GM19467 (cell line): ENCODE results near the gene CACYBP.

ENCODE experiments used
- ATAC-seq: cut with Tn5 transposase; IDR thresholded peaks from one replicate; pipeline ENCODE4 v1.9.1; 2021; ENCODE audit warnings: mild to moderate bottlenecking, moderate library complexity; ENCODE audit not compliant: unreplicated experiment

Gene CACYBP, protein sequence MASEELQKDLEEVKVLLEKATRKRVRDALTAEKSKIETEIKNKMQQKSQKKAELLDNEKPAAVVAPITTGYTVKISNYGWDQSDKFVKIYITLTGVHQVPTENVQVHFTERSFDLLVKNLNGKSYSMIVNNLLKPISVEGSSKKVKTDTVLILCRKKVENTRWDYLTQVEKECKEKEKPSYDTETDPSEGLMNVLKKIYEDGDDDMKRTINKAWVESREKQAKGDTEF

DNA sequence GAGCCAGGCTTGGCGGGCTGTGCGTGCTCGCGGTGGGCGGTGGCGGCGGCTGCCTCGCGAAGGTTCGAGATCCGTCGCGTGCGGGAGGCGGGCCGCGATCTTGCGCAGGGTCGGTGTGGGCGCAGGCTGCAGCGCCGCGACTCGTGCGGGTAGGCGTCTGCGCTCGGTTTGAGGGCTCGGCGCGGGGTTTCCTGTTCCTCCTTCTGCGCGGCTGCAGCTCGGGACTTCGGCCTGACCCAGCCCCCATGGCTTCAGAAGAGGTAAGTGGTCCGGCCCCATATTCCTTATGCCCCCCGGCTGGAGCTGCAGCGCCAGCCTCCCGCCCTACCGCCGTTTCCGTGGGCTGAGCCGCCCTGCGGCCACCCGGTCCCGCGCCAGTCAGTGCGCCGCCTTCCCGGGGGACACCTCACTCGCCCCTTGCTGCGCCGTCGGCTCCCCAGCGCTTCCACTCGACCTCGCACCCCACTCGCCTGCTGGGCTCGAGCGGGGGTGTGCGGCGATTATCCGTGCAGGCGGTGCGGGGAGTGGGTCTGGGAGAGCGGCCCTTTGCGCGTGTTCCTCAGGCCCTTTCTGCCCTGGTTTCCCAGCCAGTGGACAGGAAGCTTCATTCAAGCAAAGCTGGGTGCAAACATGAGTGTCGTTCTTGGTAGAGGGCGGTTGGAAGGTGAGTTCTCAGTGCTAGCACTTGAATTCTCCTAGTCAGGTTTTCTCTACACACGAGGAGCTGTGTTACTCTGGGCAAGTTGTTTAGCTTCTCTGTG, at the start of gene CACYBP:
Gene CACYBP, plus strand, starts transcription at position 12 of the 761 bp plus-strand sequence. Its CDS starts 234 bp downstream, at position 246.
- peak; percentile 1 for ATAC-seq

DNA sequence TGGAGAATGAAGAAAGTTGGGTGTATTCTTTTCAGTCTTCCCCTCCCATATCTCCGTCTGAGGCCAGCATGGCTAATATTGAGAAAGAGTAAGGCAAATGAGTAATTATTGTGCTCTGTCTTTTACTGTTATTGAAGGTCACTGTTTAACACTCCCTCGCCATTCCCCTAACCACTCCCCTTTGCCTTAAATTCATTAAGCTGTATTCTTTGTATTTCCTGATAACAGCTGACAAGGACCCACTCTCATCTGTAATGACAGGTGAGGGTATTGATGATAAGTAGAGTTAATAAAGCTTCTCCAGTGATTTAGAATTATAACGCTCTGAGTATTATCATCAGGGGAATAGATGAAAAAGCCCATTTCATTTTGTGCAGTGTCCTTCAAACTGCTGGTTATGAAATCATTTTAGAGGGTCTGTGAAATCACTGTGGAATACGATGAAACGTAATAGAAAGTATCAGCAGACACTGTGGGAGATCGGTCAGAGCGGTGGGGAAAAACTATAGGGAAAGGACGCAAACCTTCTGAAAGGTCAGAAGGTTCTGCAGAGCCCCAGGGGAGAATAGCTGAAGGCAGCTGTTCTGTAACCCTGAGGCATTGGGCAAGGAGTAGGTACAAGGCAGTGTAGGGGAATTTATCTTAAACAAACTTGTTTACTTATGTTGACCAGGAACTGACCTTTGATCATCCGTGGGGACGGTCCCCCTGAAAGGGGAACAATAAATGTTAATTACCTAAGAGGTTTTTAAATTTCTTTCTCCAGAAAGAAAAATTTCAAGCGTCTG, 46.3 kb upstream of the CACYBP start:
- ATAC-seq = peak; percentile 47

DNA sequence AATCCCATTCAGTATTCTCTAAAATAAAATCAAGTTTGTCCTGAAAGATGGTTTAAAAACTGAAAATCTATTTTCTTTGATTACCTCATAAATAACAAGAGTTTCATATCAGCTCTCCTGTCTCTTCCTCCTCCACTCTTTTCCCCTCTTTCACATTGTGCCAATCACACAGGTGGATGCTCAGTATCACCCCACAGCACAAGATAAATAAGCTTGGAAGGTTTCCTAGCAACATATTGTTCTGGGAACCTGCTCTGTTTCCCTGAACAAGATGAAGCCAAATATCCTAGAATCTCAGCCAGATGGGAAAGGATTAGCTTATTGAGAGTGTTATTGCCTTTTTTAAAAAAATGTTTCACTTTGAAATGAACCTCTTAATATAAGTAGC, 45.7 kb upstream of the CACYBP start:
- no peak for ATAC-seq

DNA sequence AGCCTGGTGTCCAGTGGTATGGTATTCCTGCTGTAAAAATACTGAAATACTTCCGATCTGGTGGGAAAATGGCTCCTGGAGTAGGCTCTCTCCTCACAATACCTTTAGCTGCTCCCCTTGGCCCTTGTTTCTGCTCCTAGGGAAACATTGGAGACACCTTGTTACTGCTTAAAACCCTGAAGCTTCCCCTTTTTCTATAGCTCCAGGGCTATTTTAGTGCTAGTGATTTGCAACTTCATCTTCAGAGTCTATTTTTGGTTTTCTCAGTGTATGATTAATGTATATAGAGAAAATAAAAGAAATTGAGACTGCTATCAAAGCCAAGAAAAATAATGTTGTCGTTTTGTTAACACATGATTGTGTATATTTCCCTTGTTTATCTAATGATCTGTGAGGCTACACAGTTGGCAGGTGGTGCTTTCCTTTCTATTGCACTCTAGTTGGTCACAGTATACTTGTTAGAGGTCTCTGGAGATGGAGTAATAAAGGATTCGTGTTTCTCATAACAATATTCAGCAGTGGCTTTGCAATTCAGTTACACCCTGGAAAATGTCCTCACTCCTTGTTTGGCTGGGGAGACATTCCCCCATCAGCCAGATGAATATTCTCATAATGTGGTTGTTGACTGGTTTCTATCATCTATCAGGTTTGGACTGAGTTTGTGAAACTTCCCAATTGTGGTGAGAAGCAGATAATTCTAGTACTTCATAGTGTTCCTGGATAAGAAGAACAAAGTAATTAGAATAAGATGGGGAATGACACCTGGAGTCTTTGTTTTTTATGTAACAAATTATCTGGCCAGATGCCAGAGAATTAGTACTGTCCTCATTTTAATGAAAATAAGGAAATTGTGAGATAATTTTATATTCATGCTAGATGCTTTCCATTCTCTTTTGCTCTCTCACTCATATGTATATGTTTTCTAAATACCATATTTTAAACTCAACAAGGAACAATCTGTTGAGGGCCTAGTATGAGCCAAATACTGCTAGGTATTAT, 44.8 kb upstream of the CACYBP start:
- no peak for ATAC-seq

DNA sequence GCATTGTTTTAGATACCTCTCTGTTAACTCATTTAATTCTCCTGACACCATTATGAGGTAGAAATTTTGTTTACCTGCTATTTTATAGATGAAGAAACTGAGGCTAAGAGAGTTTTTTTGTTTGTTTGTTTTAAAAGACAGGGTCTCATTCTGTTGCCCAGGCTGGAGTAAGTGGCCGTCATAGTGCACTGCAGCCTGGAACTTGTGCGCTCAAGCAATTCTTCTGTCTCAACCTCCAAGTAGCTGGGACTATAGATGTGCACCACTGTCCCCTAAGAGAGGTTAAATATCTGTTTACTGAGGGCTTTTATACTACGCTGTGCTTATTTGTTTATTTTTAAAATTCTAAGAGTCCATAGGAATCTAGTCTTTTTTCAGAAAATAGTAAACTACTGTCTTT, 43.7 kb upstream of the CACYBP start:
- ATAC-seq = no peak

DNA sequence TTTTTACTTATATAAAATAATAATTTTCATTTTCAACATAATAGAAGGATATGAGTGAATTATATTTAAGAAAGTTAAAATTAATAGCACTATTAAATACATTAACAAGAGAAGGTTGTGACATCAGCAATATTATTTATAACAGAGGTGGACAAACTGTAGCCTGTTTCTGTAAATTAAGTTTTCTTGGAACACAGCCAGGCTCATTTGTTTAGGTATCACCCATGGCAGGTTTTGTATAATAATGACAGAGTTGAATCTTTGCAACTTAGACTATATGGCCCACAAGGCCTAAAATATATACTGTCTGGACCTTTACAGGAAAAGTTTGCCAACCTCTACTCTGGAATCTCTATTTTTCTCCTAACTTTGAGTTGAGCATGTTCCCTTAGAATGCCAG, 42.8 kb upstream of the CACYBP start:
- ATAC-seq = no peak

DNA sequence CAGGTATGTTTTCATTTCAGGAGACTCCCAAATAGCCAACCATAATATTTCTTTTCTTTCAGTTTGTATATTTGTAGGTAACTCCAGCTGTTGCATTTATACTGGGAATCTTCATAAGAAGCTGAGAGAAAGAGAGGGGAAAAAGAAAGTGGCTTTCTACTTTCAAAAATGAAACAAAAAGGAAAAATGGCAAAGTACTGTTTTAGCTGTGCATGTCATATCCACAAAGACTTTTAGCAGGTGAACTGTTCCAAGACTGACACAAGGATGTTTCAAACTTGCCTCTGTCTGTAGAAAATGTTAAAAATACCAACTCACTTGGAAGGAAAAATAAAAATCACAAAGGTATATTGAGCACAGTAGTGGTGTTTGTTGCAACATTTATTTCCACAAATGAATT, 41.9 kb upstream of the CACYBP start:
- no peak for ATAC-seq

DNA sequence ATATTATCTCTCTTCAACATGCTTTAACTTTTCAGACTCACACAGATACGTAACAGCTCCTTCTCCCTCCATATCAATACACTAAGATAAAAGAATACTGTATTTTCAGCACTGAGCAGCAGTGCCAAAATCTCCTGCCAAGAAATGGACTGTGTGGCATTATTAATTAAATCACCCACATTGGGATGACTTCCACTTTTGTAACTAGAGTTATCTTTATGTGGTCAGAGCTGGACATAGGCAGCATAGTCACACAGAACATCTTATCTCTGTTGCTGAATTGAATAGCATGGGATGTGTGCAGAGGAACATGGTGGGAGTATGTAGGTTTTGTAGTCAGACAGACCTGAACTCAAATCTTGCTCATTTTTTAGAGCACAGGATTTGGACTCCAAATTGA, 41.4 kb upstream of the CACYBP start:
- ATAC-seq = no peak

DNA sequence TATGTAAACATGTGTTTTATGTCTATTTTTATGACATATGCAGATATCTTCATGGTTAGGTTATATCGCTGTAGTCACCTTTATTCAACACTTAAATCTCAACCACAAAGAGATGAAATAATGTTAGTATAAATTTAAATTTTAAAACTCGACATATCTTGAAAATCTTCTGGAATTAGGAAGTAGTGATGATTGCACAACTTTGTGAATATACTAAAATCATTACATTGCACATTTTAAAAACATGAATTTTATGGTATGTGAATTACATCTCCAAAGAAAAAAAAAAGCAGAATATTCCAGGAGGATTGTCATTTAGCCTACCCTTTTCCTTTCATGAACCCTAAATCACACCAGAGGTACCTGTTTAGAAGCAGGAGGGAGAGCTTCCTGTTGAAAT, 39.4 kb upstream of the CACYBP start:
- no peak for ATAC-seq

DNA sequence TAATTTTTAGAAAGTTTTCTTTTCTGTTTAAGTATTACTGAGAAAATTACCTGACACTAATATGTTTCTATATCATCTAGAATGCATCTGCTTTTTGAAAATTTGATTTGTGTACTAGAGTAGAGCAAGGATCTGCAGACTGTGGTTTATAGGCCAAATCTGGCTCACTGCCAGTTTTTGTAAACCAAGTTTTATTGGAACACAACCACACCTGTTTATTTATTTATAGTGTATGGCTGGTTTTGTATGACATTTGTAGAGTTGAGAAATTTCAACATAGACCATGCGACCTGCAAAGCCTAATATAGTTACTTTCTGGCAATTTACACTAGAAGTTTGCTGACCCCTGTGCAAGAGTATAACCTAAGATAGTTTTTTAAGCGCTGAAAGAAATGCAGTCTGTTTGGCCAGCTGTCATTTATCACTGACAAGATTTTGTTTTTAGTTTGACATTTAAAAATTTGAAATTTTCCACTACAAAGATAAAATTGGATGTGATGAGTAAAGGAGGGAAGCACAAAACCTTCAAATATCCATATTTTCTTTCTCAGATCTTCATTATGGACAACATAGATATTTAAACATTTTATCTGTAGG, 36.1 kb upstream of the CACYBP start:
- no peak for ATAC-seq

DNA sequence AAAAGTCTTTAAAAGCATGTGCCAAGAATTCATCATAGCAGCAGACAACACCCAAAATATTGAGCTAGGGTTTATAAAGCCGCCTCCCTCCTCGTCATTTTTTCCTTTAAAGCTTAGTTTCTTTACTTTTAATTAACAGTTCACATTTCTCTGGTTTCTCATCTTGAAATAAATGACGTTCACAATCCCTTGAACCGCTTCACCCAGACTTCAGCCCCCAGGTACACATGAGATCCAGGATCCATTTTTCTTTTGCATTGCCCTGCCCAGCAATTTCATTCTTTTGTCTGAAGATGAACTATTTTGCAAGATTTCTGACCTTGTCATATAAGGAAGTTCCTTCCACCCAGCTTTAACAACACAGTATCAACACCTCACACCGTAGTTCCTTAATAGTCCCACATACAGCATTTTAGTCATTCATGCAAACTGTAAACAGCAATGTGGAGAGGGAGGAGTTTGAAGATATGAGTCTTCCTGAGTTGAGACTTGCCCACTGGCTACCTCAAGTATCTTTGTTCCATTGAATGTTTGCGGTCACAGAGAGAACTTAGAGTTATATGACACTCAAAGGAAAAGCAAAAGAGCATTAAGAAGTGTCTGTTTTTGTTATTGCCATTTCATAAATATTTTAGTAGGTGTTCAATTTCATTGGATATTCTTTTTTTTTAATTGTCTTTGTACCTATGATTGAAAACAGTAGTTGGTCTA, 35.3 kb upstream of the CACYBP start:
- ATAC-seq = no peak

DNA sequence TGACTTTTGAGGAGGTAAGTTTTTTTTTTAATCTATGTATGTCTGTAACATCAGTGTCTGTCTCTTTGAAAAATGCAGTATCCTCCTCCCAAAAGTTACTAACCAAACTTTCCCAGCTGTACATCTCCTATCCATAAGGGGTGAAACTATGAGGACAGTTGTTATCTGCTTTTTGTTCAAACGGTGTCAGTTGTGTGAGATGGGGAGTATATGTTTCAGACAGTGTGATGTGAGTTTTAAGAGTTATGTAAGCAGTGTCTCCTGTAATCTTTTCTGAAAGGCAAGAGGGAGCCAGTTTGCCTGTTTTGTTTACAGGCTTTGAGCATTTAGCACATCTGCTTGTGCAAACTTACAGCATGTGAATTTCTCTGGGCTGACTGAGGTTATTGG, 34.8 kb upstream of the CACYBP start:
- ATAC-seq = no peak

DNA sequence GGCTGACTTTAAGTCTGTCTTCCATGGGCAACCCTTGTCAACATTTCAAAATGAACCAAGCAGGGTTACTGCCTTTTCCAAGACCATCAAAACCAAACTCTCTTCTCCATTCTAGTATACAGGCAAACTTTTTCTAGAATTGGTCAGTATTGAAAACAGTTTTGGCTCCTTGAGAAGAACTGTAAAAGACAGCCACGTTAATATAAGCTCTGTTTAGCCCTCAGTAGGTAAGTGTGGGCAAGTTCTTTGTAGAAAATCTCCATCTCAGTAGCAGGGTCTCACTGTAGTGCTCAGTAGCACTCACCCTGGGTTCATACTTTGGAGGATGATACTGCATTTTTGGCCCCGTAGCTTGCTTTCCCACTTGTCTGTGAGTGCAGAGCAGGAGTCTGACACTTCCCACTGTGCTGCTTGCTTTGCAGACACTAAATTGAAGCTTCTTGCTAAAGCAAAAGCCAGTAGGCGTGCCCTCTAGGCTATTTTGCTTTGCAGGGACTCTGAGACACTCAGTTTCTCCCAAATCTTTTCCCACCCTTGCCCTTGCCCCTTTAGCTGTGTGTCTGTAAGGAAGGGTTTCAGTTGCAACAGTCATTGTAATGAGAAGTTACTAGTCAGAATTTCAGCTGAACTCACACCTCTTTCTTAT, 34.3 kb upstream of the CACYBP start:
- ATAC-seq = no peak

DNA sequence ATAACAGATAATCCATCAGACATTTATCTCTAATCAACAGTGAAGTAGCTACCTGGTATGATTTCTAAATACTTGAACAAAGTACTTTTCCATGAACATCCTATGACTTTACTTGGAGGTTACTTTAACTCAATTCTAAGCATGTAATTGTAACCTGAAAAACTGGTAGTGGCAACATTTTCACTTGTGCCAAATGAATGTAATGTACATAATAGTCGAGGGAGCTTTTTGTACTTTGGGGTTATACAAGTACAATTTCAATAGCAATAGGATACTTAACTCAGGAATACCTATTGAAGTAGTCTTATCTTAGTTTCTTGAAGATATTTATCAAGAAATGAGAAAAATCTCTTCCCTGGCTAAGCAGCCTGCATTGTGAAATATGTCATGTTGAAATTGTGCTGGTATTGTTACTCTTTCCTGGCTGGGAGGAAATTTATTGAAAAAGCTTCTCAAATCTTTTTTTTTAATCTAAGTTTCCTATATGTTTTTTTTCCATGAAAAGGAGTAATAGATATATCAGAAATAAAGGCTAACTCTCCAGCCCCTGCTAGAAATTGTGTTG, 33.7 kb upstream of the CACYBP start:
- ATAC-seq = no peak

DNA sequence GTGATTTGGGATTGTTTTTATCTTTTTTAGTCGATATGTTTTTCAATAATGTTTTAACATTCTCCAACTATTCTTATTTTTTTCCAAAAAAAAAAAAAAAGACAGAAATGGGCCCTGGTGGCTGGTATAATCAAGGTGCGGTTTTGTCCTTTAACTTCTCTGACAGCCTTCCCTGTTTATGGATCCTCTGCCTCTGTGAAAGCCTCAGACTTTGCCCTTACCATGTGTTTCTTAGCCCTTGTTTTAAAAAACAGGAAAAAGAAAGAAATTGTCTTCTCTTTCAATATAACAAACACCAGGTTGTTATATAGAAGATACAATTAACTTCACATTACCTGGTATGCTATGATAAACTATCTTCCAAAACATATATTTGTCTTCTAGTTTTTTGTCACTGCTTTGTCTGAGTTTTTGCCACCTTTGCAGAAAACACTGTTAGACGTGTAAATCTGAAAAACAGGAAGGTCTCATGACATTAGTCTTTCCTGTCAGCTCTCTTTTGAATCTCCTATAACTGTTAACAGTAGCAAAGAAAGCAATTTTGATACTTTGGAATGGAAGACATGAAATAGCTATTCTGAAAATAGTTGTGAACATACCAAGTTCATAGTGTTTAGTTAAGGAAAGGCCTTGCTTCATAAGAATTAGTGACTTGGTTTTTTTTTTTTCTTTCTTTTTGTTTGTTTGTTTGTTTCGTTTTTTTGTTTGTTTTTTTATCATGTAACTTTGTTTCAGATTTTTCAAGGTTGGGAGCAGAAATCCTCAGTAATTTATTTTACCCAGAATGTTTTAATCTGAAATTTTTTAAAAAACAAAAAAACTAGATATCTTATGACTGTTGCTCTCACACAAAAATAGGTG, 31.7 kb upstream of the CACYBP start:
- no peak for ATAC-seq

DNA sequence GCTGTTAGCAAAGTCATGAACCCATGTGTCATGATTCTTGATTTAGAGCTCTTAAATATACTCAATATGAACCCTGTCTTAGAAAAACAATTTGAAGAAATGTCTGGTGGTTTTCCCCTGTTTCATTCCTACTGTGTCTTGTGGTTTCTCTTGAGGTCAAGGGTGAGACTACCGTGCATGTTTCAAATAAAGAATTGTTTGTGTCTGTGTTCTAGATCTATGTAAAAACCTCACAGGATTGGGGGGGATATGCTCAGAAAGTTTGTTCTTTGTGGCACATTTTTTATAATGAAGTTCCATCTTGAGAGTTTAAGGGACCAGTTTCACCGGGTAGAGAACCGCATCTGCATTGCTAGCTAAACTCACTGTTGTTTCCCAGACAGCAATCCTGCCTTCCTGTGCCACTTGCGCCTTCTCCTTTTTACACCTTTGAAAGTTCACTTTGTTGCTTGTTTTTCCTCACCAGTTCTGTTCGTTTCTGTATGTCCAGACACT, 30.9 kb upstream of the CACYBP start:
- peak; percentile 62 for ATAC-seq

DNA sequence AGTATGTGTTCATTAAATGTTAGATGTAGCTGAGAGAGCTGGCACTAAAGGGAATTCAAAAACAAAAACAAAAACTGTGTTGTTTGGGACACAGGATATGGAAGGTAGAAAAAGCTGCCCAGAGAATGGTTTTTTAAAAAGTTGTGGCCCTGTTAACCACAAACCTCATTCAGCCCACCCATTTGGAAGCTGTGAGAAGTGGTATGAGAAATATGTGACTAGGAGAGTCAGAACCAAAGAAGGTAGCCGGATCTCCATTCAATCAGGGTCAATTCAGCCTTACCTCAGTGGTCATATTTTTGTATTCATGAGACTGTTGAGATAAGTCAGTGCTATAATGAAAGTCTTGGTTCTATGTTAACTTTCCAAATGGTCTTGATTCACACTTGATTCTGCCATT, 29.8 kb upstream of the CACYBP start:
- no peak for ATAC-seq

DNA sequence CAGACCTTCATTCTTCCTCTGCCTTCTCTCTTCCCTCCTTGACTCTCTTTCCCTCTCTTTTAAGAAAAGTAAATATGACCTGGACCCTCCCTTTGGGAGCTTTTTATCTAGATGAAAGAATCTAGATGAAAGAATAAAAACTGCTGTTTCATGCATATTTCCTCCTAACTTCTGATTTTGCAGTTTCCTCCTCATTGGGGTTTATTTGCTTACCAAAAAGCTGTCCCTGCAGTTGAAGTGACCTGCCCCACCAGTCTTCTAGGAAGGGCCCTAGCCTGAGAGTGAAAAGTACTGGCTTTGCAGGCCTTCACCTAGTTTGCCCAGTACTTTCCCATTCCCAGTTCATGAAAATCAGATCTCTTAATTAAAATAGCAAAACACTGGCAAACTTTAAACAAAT, 28.3 kb upstream of the CACYBP start:
- ATAC-seq = no peak
